Tibial nerve (tissue), 4 donors: ENCODE measurements around the gene SGCG. TPM values are rescaled to one million over a fixed set of nuclear protein-coding genes. Genes with fewer than 3 reads are reported as not detected.
A peak's percentile ranks its signal among the peaks of the same experiment; 100 is the strongest.
"Not testable (repeated sequence)": the region's sequence is repeated elsewhere in the genome, so short reads cannot be mapped to it uniquely, and the experiment has no call there.

Source experiments
- DNase-seq, 2 donors: peaks; one replicate each; pipeline ENCODE4 v3.0.0-alpha.2; 2019; ENCODE audit warnings: low spot score in 2 of 2
- H3K27ac ChIP-seq, 4 donors: fragments of 200-600 bp; sonication (generic) in 3 of 4; one replicate each; pipeline ENCODE4 v1.5.1; 2017 to 2019; ENCODE audit warnings: mild to moderate bottlenecking in 1 of 4
- H3K27me3 ChIP-seq, 2 donors: fragments of 200-600 bp; sonication (generic) in 1 of 2; one replicate each; pipeline versions ENCODE4 v1.5.1 to v1.6.0; 2017 to 2019
- H3K36me3 ChIP-seq, 3 donors: fragments of 200-600 bp; sonication (generic); one replicate each; pipeline ENCODE4 v1.5.1; 2018 to 2019
- H3K4me1 ChIP-seq, 4 donors: fragments of 200-600 bp; sonication (generic) in 3 of 4; one replicate each; pipeline ENCODE4 v1.5.1; 2017 to 2019
- H3K4me3 ChIP-seq, 4 donors: fragments of 200-600 bp; sonication (generic) in 3 of 4; one replicate each; pipeline ENCODE4 v1.5.1; 2017 to 2019; ENCODE audit warnings: mild to moderate bottlenecking in 1 of 4, moderate library complexity in 1 of 4
- H3K9me3 ChIP-seq, 4 donors: fragments of 200-600 bp; sonication (generic) in 3 of 4; one replicate each; pipeline ENCODE4 v1.5.1; 2017 to 2019
- EP300 ChIP-seq, 2 donors: sonication (generic); formaldehyde crosslinking; IDR thresholded peaks; one replicate each; pipeline ENCODE4 v1.6.1; 2017; ENCODE audit warnings: antibody characterized with exemption in 2 of 2, mild to moderate bottlenecking in 1 of 2
- POLR2A ChIP-seq, 2 donors: fragments of 450-650 bp; IDR thresholded peaks; one replicate each; pipeline ENCODE4 v1.6.1; 2017; ENCODE audit warnings: antibody characterized with exemption in 2 of 2, mild to moderate bottlenecking in 2 of 2, moderate library complexity in 2 of 2
- WGBS, 2 donors: methylation state at CpG; one replicate each; pipeline ENCODE4 v1.1.5; 2018; 5-methylcytosine and 5-hydroxymethylcytosine counted together
- total RNA-seq, 4 donors: library from RNA; depleted of rRNA; stranded (reverse); fragments of >200 nt; gene quantifications; one replicate each; pipeline ENCODE4 v1.1.0, GENCODE V29; 2016
- TF ChIP-seq, protein P1 (sequence below), 5 experiments: fragments of 200-600 bp in 3 of 5; fragments of 450-650 bp in 2 of 5; sonication (generic) in 3 of 5; IDR thresholded peaks; one replicate each; pipeline ENCODE4 v1.5.1; 2016 to 2019; ENCODE audit warnings: antibody characterized with exemption in 5 of 5, mild to moderate bottlenecking in 3 of 5, moderate library complexity in 2 of 5

Gene SGCG
- total RNA-seq, 4 donors from 2014 or later: 1.1 to 2.0 (median 1.7) TPM

DNA sequence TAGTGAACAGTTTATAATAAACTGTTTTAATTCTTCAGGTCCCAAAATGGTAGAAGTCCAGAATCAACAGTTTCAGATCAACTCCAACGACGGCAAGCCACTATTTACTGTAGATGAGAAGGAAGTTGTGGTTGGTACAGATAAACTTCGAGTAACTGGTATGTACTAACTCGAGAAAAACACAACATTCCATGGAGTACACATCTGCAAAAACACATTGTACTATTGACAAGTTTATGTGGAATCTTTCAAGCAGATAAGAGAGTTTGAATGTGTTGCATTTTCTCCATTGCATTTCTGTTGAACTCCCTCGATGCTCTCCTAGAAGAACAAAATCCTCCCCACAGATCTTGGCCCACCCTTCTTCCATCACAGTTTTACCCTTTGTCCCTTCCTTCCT lies 98.5 kb downstream of the SGCG start:
- no peak overlapping the region for H3K27ac ChIP-seq
- no peaks in the 10 kb centered on the region for H3K9me3 ChIP-seq
- no peaks in the 10 kb centered on the region for H3K4me1 ChIP-seq
- H3K27me3 ChIP-seq: no peaks in the 10 kb centered on the region
- no peak for DNase-seq
- H3K4me3 ChIP-seq: no peak overlapping the region
- no peaks in the 10 kb centered on the region for H3K36me3 ChIP-seq
- TF ChIP-seq, protein P1, sequence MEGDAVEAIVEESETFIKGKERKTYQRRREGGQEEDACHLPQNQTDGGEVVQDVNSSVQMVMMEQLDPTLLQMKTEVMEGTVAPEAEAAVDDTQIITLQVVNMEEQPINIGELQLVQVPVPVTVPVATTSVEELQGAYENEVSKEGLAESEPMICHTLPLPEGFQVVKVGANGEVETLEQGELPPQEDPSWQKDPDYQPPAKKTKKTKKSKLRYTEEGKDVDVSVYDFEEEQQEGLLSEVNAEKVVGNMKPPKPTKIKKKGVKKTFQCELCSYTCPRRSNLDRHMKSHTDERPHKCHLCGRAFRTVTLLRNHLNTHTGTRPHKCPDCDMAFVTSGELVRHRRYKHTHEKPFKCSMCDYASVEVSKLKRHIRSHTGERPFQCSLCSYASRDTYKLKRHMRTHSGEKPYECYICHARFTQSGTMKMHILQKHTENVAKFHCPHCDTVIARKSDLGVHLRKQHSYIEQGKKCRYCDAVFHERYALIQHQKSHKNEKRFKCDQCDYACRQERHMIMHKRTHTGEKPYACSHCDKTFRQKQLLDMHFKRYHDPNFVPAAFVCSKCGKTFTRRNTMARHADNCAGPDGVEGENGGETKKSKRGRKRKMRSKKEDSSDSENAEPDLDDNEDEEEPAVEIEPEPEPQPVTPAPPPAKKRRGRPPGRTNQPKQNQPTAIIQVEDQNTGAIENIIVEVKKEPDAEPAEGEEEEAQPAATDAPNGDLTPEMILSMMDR (IDR thresholded peaks at IDR 0.05): no peak
- TF ChIP-seq POLR2A (IDR thresholded peaks at IDR 0.05) (no peak), EP300 (IDR thresholded peaks at IDR 0.05) (no peak)
- WGBS, 2 donors: 73 to 83% methylated on average over 5 of the region's 5 CpGs

DNA sequence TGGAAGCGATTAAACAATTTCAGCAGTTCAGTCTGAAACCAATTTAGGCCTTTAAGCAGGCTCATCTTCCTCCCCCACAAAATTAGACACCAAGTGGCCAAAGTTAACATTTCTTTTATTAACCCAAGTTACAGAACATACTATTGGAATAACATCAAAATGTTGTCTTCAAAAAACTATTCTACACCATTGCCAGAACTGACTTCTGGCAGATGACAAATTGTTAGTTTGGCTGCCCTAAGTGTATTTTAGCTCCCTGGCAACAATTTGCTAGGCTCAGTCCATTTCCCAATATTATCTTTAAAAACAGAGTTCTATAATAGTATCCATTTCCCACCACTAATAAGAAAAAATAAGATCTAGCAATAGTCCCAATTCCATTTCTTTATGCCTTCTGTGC lies 107.8 kb downstream of the SGCG start:
- Histone ChIP-seq H3K4me1 (no peaks in the 10 kb centered on the region), H3K27me3 (no peaks in the 10 kb centered on the region), H3K36me3 (no peaks in the 10 kb centered on the region), H3K9me3 (peaks cover 0 to 7% (median 0%) of the 10 kb centered on the region in 4 donors), H3K27ac (peak overlapping the region in 1 of 4 donors; percentile 6), H3K4me3 (no peak overlapping the region)
- no peak for TF ChIP-seq EP300 (IDR thresholded peaks at IDR 0.05)
- no peak for TF ChIP-seq POLR2A (IDR thresholded peaks at IDR 0.05)
- TF ChIP-seq, protein P1 (IDR thresholded peaks at IDR 0.05): no peak
- DNase-seq: no peak
- 81 to 84% methylated on average over 1 of the region's 1 CpG for WGBS, 2 donors

DNA sequence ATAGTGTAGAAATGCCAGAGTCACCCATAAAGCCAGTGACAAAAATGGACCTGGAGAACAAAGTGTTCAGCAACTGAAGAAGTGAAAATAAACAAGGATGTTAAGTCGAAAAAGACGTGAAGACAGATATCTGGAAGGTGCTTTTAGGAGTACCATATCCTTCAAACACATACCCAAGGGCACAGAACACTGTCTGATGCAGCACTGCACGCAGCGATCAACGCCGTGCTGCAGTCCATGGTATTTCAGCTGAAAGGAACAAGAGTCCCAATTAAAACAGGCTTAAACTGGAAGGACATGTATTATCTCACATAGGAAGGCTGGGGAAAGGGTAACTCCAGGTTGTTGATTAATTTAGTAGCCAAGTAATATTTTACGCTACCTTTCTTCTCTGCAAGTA lies 108.2 kb downstream of the SGCG start:
- H3K36me3 ChIP-seq: no peaks in the 10 kb centered on the region
- H3K9me3 ChIP-seq: peaks cover 0 to 7% (median 0%) of the 10 kb centered on the region in 4 donors
- no peak overlapping the region for H3K4me3 ChIP-seq
- H3K27me3 ChIP-seq: no peaks in the 10 kb centered on the region
- 59 to 74% methylated on average over 7 of the region's 7 CpGs for WGBS, 2 donors
- H3K4me1 ChIP-seq: no peaks in the 10 kb centered on the region
- TF ChIP-seq EP300 (IDR thresholded peaks at IDR 0.05) (no peak), POLR2A (IDR thresholded peaks at IDR 0.05) (no peak)
- TF ChIP-seq, protein P1 (IDR thresholded peaks at IDR 0.05): no peak
- H3K27ac ChIP-seq: peak overlapping the region in 1 of 4 donors; percentile 30
- DNase-seq: no peak

DNA sequence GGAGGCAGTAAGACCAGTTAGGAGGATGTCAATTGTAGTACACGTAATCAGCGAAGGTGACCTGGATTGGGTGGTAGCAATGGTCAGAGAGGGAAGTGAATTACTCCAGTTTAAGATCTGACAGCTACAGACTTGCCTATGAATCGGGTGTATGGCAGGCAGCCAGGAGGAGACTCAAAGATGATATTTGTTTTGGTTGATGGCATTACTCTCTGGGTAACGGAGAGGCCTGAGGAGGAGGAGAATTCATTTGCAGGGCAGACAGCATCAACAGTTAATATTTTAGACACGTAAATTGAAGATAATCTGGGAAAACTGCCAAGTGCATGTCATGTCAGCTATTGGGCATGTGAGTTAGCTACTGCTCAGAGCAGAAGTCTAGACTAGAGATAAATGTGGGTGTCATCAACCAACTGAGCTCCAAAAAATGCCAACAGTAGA lies 109.2 kb downstream of the SGCG start:
- TF ChIP-seq, protein P1 (IDR thresholded peaks at IDR 0.05): no peak
- TF ChIP-seq EP300 (IDR thresholded peaks at IDR 0.05) (no peak), POLR2A (IDR thresholded peaks at IDR 0.05) (no peak)
- DNase-seq: no peak

DNA sequence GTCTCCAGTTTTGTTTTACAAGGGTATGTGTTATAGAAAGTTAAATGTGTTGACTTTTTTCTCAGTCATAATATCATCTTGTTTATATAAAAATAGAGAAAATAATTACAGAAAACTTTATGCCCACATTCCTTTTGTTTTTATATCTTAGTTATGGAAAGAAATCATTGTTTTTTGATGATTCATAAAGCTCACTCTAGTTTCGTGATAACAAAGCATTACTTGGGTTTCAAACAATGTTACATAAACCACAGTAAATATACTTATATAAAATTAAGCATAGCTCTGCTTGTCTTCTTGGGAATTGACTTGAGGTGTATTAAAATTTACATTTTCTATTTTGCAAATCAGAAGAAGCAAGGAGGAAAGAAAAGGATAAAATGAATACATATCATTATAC lies 111.8 kb downstream of the SGCG start:
- Histone ChIP-seq H3K4me1 (no peaks in the 10 kb centered on the region), H3K36me3 (no peaks in the 10 kb centered on the region), H3K4me3 (no peak overlapping the region), H3K9me3 (no peaks in the 10 kb centered on the region), H3K27me3 (no peaks in the 10 kb centered on the region), H3K27ac (no peak overlapping the region)
- TF ChIP-seq EP300 (IDR thresholded peaks at IDR 0.05) (no peak), POLR2A (IDR thresholded peaks at IDR 0.05) (no peak)
- TF ChIP-seq, protein P1 (IDR thresholded peaks at IDR 0.05): no peak
- WGBS, 2 donors: 72 to 74% methylated on average over 1 of the region's 1 CpG
- no peak for DNase-seq

More for the DNA sequence above, 109.2 kb downstream of the SGCG start:
- Histone ChIP-seq H3K27ac (no peak overlapping the region), H3K36me3 (no peaks in the 10 kb centered on the region), H3K9me3 (peaks cover 0 to 5% (median 0%) of the 10 kb centered on the region in 4 donors), H3K4me3 (no peak overlapping the region), H3K4me1 (no peaks in the 10 kb centered on the region), H3K27me3 (no peaks in the 10 kb centered on the region)
- WGBS, 2 donors: 46 to 52% methylated on average over 5 of the region's 5 CpGs

DNA sequence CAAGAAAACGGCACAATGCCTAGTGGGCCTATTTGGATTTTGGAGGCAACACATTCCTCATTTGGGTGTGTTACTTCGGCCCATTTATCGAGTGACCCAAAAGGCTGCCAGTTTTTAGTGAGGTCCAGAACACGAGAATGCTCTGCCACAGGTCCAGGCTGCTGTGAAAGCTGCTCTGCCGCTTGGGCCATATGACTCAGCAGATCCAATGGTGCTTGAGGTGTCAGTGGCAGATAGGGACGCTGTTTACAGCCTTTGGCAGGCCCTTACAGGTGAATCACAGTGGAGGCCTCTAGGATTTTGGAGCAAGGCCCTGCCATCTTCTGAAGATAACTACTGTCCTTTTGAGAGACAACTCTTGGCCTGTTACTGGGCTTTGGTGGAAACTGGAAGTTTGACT lies 134.1 kb downstream of the SGCG start:
- WGBS, 2 donors: 83 to 94% methylated on average over 6 of the region's 6 CpGs
- H3K9me3 ChIP-seq, H3K4me3 ChIP-seq, H3K27ac ChIP-seq, H3K4me1 ChIP-seq, H3K27me3 ChIP-seq, H3K36me3 ChIP-seq, DNase-seq: not testable (repeated sequence)
